HG03571 (cell line): ENCODE data around the gene SDF4.
A peak's percentile ranks its signal among the peaks of the same experiment; 100 is the strongest.

Source experiments
- ATAC-seq: cut with Tn5 transposase; IDR thresholded peaks from one replicate; pipeline ENCODE4 v1.9.1; 2021; ENCODE audit not compliant: unreplicated experiment

Gene SDF4, protein sequence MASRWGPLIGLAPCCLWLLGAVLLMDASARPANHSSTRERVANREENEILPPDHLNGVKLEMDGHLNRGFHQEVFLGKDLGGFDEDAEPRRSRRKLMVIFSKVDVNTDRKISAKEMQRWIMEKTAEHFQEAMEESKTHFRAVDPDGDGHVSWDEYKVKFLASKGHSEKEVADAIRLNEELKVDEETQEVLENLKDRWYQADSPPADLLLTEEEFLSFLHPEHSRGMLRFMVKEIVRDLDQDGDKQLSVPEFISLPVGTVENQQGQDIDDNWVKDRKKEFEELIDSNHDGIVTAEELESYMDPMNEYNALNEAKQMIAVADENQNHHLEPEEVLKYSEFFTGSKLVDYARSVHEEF

GRCh38 chr1:1231400-1232207 is at the start of gene SDF4:
Gene SDF4 (minus strand): TSS chr1:1232001. CDS start chr1:1228772, 3,229 bp downstream.
- peak; percentile 83 for ATAC-seq

GRCh38 chr1:1280782-1281481 is 49.1 kb upstream of the SDF4 start:
- no peak for ATAC-seq

GRCh38 chr1:1279028-1279427 is 47.2 kb upstream of the SDF4 start:
- no peak for ATAC-seq

- ATAC-seq, result no peak
Measured at GRCh38 chr1:1278620-1279019, 46.8 kb upstream of the SDF4 start.

- no peak for ATAC-seq
Measured at GRCh38 chr1:1275836-1276235, 44.0 kb upstream of the SDF4 start.

- no peak for ATAC-seq
Measured at GRCh38 chr1:1274931-1275431, 43.2 kb upstream of the SDF4 start.

DNA sequence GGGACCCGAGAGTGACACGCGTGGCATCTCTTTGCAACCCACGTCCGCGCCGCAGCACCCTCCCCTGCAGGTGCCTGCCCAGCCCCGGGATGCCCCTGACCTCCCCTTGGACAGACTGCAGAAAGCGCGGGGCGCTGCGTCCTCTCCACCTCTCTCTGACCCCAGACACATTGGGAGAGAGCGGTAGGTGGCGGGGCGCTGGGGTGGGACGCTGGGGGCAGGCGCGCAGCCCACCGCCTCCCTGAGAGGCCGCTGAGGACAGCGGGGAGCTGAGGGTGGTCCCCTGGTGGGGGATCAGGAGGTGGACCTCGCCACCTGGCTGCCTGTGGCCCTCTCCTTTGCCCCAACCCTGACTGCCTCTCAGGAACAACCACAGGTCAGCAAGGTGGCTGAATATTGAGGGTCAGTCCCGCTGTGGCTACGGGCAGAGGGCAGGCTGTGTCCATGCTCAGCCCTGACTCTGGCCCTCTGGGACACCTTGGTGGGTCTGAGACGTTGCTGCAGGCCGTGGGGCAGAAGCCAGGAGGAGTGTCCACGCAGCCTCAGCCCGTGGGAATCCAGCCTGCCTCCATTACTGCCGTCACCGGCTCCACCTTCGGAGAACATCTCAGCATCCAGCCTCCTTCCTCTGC is 42.6 kb upstream of the SDF4 start:
- ATAC-seq, result no peak

- peak; percentile 70 for ATAC-seq
Measured at GRCh38 chr1:1273512-1274298, 41.9 kb upstream of the SDF4 start, which contains the start of gene UBE2J2. Gene UBE2J2 (minus strand): TSS chr1:1273854. CDS start chr1:1267992, 5,862 bp downstream.

- peak; percentile 9 for ATAC-seq
Measured at GRCh38 chr1:1273209-1273511, 41.4 kb upstream of the SDF4 start.

GRCh38 chr1:1272341-1273208 is 40.8 kb upstream of the SDF4 start:
- ATAC-seq, result no peak

DNA sequence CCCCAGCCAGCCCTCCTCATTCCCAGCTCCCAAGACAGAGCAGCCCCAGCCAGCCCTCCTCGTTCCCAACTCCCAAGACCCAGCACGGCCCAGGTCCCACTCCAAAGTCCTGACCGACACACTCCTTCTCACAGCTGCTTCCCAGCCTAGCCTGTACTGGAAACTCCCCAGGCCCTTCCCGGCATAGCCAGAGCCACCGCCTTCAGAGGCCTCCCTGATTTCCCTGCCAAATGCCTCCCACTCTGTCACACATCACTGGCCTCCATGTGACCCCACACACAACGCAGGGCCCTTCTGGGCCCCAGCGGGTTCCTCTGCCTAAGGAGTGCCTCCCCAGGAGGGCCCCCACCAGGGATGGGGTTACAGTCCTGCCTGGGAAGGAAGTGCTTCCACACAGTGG is 39.0 kb upstream of the SDF4 start:
- no peak for ATAC-seq

DNA sequence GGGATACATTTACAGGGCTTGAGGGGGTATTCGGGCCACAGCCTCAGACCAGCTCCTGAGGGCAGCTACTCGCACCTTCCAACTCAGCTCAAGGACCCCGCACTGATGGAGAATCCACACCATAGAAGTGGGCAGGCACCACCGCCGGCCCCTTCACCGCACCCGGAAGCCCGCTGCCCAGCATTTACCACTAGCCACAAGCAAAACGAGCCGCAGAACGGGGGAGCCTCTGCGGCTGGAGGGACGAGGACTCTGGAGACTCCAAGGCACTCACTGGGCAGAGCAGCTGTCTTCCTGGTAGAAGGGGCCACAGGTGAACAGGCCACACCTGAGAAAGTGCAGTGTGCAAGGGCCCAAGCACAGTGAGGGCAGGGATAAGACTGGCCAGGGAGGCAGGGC is 36.5 kb upstream of the SDF4 start:
- ATAC-seq, result no peak

- no peak for ATAC-seq
Measured at GRCh38 chr1:1267488-1268283, 35.9 kb upstream of the SDF4 start.

GRCh38 chr1:1264868-1265272 is 33.1 kb upstream of the SDF4 start:
- ATAC-seq, result no peak

- no peak for ATAC-seq
Measured at GRCh38 chr1:1264026-1264425, 32.2 kb upstream of the SDF4 start.

- ATAC-seq, result no peak
Measured at GRCh38 chr1:1262758-1263157, 31.0 kb upstream of the SDF4 start.

- ATAC-seq, result no peak
Measured at GRCh38 chr1:1262071-1262470, 30.3 kb upstream of the SDF4 start.

DNA sequence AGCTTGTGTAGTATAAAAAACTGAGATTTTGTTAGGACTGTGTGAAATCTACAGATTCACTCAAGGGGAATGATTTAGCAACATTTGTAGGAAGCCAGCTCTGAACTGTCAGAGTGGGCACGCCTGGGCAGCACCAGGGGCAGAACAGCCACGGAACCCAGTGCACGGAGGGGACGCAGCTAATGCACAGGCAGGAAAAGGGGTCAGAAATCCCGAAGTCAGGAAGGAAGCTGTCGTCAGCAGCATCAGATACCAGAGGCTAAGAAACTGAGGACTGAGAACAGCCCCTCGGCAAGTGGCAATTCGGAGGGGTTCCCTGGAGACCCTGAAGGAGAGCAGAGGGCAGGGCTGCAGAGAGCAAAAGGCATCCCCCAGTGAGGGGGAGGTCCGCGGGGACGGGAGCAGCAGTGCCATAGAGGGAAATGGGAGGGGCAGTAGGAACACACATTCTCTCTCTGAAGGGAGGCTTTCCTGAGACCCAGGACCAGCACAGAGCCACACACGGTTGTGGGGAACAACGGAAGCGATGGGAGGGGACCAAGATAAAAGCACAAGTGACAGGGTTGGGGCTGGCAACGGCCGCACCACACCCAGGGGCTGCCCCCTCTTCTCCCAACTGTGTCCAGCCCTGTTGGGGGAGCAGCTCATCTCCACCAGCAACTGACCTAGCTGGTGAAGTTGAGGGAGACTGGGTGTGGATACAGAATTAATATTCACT is 29.2 kb upstream of the SDF4 start:
- no peak for ATAC-seq
